ENCODE measurements around the gene PSMB7.

Gene PSMB7

DNA sequence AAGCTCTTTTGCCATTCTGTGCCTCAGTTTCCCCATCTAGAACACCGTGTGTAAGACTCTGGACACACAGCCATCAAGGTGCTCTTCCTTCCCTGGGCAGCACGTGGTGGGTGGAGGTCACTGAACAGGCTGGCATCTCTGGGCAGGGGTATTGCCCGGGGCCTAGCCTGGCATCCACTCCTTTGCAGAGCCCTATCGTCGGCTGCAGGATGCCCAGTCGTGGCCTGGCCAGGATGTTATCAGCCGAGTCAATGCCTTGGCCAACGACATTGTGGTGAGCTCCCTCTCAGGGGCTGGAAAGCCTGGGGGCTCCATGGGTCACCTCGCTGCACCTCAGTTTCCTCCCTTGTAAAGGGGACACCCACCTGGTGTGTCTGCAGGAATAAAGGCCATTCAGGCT lies 39.1 kb upstream of the PSMB7 start:
- H3K27me3 ChIP-seq (ENCODE audit: low read depth, low read length), result no peaks in the 10 kb centered on the region
- H3K79me2 ChIP-seq (ENCODE audit: low read length), result no peaks in the 10 kb centered on the region

DNA sequence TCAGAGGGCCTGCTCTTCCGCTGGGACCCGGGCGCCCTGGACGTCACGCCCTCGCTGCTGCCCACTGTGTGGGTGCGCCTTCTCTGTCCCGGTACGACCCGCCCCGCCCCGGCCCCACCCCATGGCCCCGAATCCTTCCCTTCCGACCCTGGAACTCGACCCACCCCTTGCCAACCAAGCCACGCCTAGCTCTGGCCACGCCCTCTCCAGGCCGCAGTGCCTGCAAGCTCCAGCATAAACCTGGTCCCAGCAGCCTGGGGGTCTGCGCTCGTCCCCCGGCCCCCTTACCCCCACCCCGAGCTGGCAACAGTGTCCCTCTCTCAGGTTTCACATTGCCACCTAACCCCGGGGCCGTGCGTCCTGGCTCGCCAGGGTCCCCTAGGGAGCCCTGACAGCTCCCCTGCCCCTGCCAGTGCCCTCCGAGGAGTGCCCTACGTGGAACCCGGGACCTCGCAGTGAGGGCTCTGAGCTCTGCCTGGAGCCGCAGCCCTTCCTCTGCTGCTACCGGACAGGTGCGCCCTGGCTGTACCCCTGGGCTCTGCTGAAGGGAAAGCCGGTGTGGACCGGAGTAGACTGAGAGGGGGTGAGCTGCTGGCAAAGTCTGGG lies 38.4 kb upstream of the PSMB7 start:
- Histone ChIP-seq H3K4me2 (ENCODE audit: low read length) (no peak overlapping the region), H3K4me3 (ENCODE audit: low read length) (no peak overlapping the region)

More for the DNA sequence above, 39.1 kb upstream of the PSMB7 start:
- Histone ChIP-seq H3K9ac (ENCODE audit: low read length) (no peak overlapping the region), H3K36me3 (replicated peaks; ENCODE audit: low read depth, low read length) (no peaks in the 10 kb centered on the region), H3K4me3 (ENCODE audit: low read length) (no peak overlapping the region), H4K20me1 (ENCODE audit: insufficient read depth, low read length) (no peaks in the 10 kb centered on the region), H3K4me2 (ENCODE audit: low read length) (no peak overlapping the region), H3K27ac (ENCODE audit: low read length) (no peak overlapping the region), H3K4me1 (ENCODE audit: low read length) (no peaks in the 10 kb centered on the region), H2AFZ (ENCODE audit: low read depth, low read length) (no peak overlapping the region), H3K9me3 (ENCODE audit: insufficient read depth, low read length) (no peaks in the 10 kb centered on the region)
- TF ChIP-seq, protein P1, sequence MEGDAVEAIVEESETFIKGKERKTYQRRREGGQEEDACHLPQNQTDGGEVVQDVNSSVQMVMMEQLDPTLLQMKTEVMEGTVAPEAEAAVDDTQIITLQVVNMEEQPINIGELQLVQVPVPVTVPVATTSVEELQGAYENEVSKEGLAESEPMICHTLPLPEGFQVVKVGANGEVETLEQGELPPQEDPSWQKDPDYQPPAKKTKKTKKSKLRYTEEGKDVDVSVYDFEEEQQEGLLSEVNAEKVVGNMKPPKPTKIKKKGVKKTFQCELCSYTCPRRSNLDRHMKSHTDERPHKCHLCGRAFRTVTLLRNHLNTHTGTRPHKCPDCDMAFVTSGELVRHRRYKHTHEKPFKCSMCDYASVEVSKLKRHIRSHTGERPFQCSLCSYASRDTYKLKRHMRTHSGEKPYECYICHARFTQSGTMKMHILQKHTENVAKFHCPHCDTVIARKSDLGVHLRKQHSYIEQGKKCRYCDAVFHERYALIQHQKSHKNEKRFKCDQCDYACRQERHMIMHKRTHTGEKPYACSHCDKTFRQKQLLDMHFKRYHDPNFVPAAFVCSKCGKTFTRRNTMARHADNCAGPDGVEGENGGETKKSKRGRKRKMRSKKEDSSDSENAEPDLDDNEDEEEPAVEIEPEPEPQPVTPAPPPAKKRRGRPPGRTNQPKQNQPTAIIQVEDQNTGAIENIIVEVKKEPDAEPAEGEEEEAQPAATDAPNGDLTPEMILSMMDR (IDR thresholded peaks at IDR 0.05; ENCODE audit: low read depth, low read length), result no peak
- TF ChIP-seq EZH2phosphoT487 (IDR thresholded peaks at IDR 0.05; ENCODE audit: low read depth), result no peak

DNA sequence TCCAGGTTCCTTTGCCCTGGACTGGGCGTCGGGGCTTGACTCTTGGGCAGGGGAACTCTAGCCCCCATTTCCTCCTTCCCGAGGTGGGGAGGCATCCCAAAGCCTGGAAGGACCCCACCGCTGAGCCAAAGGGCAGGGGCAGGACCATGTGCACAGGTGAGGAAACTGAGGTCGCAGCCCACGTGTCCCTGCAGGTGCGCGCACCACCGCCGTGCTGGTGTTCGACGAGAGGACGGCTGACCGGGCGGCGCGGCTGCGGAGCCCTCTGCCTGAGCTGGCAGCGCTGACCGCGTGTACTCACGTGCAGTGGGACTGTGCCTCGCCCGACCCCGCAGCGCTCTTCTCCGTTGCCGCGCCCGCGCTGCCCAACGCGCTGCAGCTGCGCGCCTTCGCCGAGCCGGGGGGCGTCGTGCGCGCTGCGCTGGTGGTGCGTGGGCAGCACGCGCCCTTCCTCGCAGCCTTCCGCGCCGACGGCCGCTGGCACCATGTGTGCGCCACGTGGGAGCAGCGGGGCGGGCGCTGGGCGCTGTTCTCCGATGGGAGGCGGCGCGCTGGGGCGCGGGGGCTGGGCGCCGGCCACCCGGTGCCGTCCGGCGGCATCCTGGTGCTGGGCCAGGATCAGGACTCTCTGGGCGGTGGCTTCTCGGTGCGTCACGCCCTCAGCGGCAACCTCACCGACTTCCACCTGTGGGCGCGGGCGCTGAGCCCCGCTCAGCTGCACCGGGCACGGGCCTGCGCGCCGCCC lies 37.8 kb upstream of the PSMB7 start:
- no peaks in the 10 kb centered on the region for H3K27me3 ChIP-seq (ENCODE audit: low read depth, low read length)
- no peaks in the 10 kb centered on the region for H4K20me1 ChIP-seq (ENCODE audit: insufficient read depth, low read length)
- no peak overlapping the region for H3K4me3 ChIP-seq (ENCODE audit: low read length)
- no peak overlapping the region for H3K4me2 ChIP-seq (ENCODE audit: low read length)
- H3K9me3 ChIP-seq (ENCODE audit: insufficient read depth, low read length), result no peaks in the 10 kb centered on the region
- no peak overlapping the region for H2AFZ ChIP-seq (ENCODE audit: low read depth, low read length)
- no peaks in the 10 kb centered on the region for H3K79me2 ChIP-seq (ENCODE audit: low read length)
- no peaks in the 10 kb centered on the region for H3K36me3 ChIP-seq (replicated peaks; ENCODE audit: low read depth, low read length)
- H3K9ac ChIP-seq (ENCODE audit: low read length), result no peak overlapping the region
- no peaks in the 10 kb centered on the region for H3K4me1 ChIP-seq (ENCODE audit: low read length)
- TF ChIP-seq, protein P1 (IDR thresholded peaks at IDR 0.05; ENCODE audit: low read depth, low read length), result no peak
- no peak for TF ChIP-seq EZH2phosphoT487 (IDR thresholded peaks at IDR 0.05; ENCODE audit: low read depth)
- H3K27ac ChIP-seq (ENCODE audit: low read length), result no peak overlapping the region

More for the DNA sequence above, 38.4 kb upstream of the PSMB7 start:
- Histone ChIP-seq H3K27me3 (ENCODE audit: low read depth, low read length) (no peaks in the 10 kb centered on the region), H3K4me1 (ENCODE audit: low read length) (no peaks in the 10 kb centered on the region), H4K20me1 (ENCODE audit: insufficient read depth, low read length) (no peaks in the 10 kb centered on the region), H3K79me2 (ENCODE audit: low read length) (no peaks in the 10 kb centered on the region), H3K9me3 (ENCODE audit: insufficient read depth, low read length) (no peaks in the 10 kb centered on the region), H3K27ac (ENCODE audit: low read length) (no peak overlapping the region), H3K9ac (ENCODE audit: low read length) (no peak overlapping the region), H2AFZ (ENCODE audit: low read depth, low read length) (no peak overlapping the region), H3K36me3 (replicated peaks; ENCODE audit: low read depth, low read length) (no peaks in the 10 kb centered on the region)
- TF ChIP-seq, protein P1 (IDR thresholded peaks at IDR 0.05; ENCODE audit: low read depth, low read length), result no peak
- TF ChIP-seq EZH2phosphoT487 (IDR thresholded peaks at IDR 0.05; ENCODE audit: low read depth), result no peak

DNA sequence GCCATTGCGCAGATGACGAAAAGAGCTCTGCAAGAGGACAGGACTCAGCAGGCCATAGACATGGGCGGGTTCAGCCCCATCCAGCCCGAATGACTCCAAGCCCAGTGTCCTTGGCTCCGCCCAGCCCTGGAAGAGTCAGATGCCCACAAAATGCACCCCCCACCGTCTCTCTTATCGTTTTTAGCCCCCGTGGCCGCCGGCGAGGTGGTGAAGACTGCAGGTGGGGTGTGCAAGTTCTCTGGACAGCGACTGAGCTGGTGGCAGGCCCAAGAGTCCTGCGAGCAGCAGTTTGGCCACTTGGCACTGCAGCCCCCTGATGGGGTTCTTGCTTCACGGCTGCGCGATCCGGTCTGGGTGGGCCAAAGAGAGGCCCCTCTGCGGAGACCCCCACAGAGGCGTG lies 37.1 kb upstream of the PSMB7 start:
- Histone ChIP-seq H3K9ac (ENCODE audit: low read length) (no peak overlapping the region), H3K79me2 (ENCODE audit: low read length) (no peaks in the 10 kb centered on the region), H4K20me1 (ENCODE audit: insufficient read depth, low read length) (no peaks in the 10 kb centered on the region), H3K4me3 (ENCODE audit: low read length) (no peak overlapping the region), H3K36me3 (replicated peaks; ENCODE audit: low read depth, low read length) (no peaks in the 10 kb centered on the region), H3K4me2 (ENCODE audit: low read length) (no peak overlapping the region), H3K27me3 (ENCODE audit: low read depth, low read length) (no peaks in the 10 kb centered on the region), H3K27ac (ENCODE audit: low read length) (no peak overlapping the region), H2AFZ (ENCODE audit: low read depth, low read length) (no peak overlapping the region), H3K4me1 (ENCODE audit: low read length) (no peaks in the 10 kb centered on the region), H3K9me3 (ENCODE audit: insufficient read depth, low read length) (no peaks in the 10 kb centered on the region)
- TF ChIP-seq, protein P1 (IDR thresholded peaks at IDR 0.05; ENCODE audit: low read depth, low read length), result no peak
- no peak for TF ChIP-seq EZH2phosphoT487 (IDR thresholded peaks at IDR 0.05; ENCODE audit: low read depth)
